Left lung (tissue), 10 donors: ENCODE results near the gene ITPK1. TPM values are rescaled to one million over a fixed set of nuclear protein-coding genes. Genes with fewer than 3 reads are reported as not detected.

Experiments
- ATAC-seq: fragments of 200-7000 bp; cut with Tn5 transposase; one replicate; pipeline ENCODE4 v1.9.1; 2020; ENCODE audit warnings: moderate library complexity
- DNase-seq, 4 donors: peaks; one replicate each; pipeline ENCODE4 v3.0.0-alpha.2; 2013 to 2020
- H3K27ac ChIP-seq, 2 donors: fragments of 200-600 bp; sonication (generic) in 1 of 2; one replicate each; pipeline versions ENCODE4 v1.5.0 to v1.8.0; 2020 to 2021
- H3K27me3 ChIP-seq, 2 donors: fragments of 200-600 bp; sonication (generic) in 1 of 2; one replicate each; pipeline versions ENCODE4 v1.5.0 to v1.8.0; 2020 to 2021
- H3K36me3 ChIP-seq, 2 donors: fragments of 200-600 bp; sonication (generic) in 1 of 2; one replicate each; pipeline versions ENCODE4 v1.5.0 to v1.8.0; 2020 to 2021
- H3K4me1 ChIP-seq, 2 donors: fragments of 200-600 bp; one replicate each; pipeline ENCODE4 v1.8.0; 2021
- H3K4me3 ChIP-seq, 2 donors: fragments of 200-600 bp; sonication (generic) in 1 of 2; one replicate each; pipeline versions ENCODE4 v1.5.0 to v1.8.0; 2020 to 2021; ENCODE audit warnings: mild to moderate bottlenecking in 1 of 2
- H3K9me3 ChIP-seq, 2 donors: fragments of 200-600 bp; sonication (generic) in 1 of 2; one replicate each; pipeline versions ENCODE4 v1.5.0 to v1.8.0; 2020 to 2021
- CTCF ChIP-seq, 2 donors: fragments of 200-600 bp; sonication (generic) in 1 of 2; IDR thresholded peaks; one replicate each; pipeline versions ENCODE4 v1.5.0 to v1.8.0; 2021; ENCODE audit warnings: antibody characterized with exemption in 2 of 2
- intact Hi-C, 2 donors: fragments of 100-400 bp; cut with DNase I; formaldehyde crosslinking; loops; one replicate each; pipeline versions ENCODE4 v1.11.2 to v1.14.2; 2022
- polyA plus RNA-seq, 6 donors: library from polyadenylated mRNA; unstranded; fragments of 120-200 nt; gene quantifications; one replicate each; pipeline ENCODE4 v1.2.1, GENCODE V29; 2013; ENCODE audit not compliant: insufficient read length in 6 of 6
- total RNA-seq, 2 donors: library from RNA; stranded (reverse); fragmentation: NEBNext Ultra II Directional; extraction: Animal tissue kit (Norgen Biotek cat#: 25700); gene quantifications; one replicate each; pipeline ENCODE4 v1.2.1, GENCODE V29; 2021
- donor health status: DM: no; HTN: yes; CAD: no.
- donor health status: DM: no; HTN: no; CAD: no.

The ITPK1 gene
- total and polyA plus RNA-seq, 8 donors, result 18.1 to 108 (median 20.8) TPM

GRCh38 chr14:92927349-92928257 lies 188.1 kb downstream of the ITPK1 start:
- no peaks in the 10 kb centered on the region for H3K36me3 ChIP-seq
- intact Hi-C loops, result no loop called here
- TF ChIP-seq CTCF (IDR thresholded peaks at IDR 0.05), result no peak
- DNase-seq, result peak in 1 of 4 donors; percentile 56
- ATAC-seq, result no peak
- no peak overlapping the region for H3K27ac ChIP-seq
- no peak overlapping the region for H3K4me3 ChIP-seq
- H3K27me3 ChIP-seq, result peaks cover 9 to 34% of the 10 kb centered on the region in 2 donors
- no peaks in the 10 kb centered on the region for H3K9me3 ChIP-seq
- H3K4me1 ChIP-seq, result peaks cover 0 to 7% of the 10 kb centered on the region in 2 donors

- intact Hi-C loops, result no loop called here
- TF ChIP-seq CTCF (IDR thresholded peaks at IDR 0.05), result no peak
- ATAC-seq, result no peak
- DNase-seq, result peak in 1 of 4 donors; percentile 1
- Histone ChIP-seq H3K27me3 (peaks cover 9 to 41% of the 10 kb centered on the region in 2 donors), H3K36me3 (no peaks in the 10 kb centered on the region), H3K4me3 (no peak overlapping the region), H3K4me1 (peaks cover 0 to 7% of the 10 kb centered on the region in 2 donors), H3K27ac (no peak overlapping the region), H3K9me3 (no peaks in the 10 kb centered on the region)
These were observed 188.8 kb downstream of the ITPK1 start for GRCh38 chr14:92926931-92927330.

GRCh38 chr14:92926180-92926845 lies 189.4 kb downstream of the ITPK1 start:
- Histone ChIP-seq H3K36me3 (no peaks in the 10 kb centered on the region), H3K27me3 (peaks cover 9 to 47% of the 10 kb centered on the region in 2 donors), H3K4me3 (no peak overlapping the region), H3K9me3 (no peaks in the 10 kb centered on the region), H3K27ac (no peak overlapping the region), H3K4me1 (peaks cover 0 to 7% of the 10 kb centered on the region in 2 donors)
- DNase-seq, result peak in 1 of 4 donors; percentile 34
- intact Hi-C loops, result no loop called here
- TF ChIP-seq CTCF (IDR thresholded peaks at IDR 0.05), result no peak
- ATAC-seq, result no peak

GRCh38 chr14:92925446-92925845 lies 190.3 kb downstream of the ITPK1 start:
- peaks cover 0 to 7% of the 10 kb centered on the region in 2 donors for H3K4me1 ChIP-seq
- intact Hi-C loops, result no loop called here
- TF ChIP-seq CTCF (IDR thresholded peaks at IDR 0.05), result no peak
- DNase-seq, result peak in 1 of 4 donors; percentile 34
- H3K4me3 ChIP-seq, result no peak overlapping the region
- ATAC-seq, result no peak
- H3K27ac ChIP-seq, result no peak overlapping the region
- H3K36me3 ChIP-seq, result no peaks in the 10 kb centered on the region
- H3K9me3 ChIP-seq, result no peaks in the 10 kb centered on the region
- H3K27me3 ChIP-seq, result peaks cover 9 to 55% of the 10 kb centered on the region in 2 donors

- peaks cover 0 to 7% of the 10 kb centered on the region in 2 donors for H3K4me1 ChIP-seq
- intact Hi-C loops, result no loop called here
These were observed 191.5 kb downstream of the ITPK1 start for GRCh38 chr14:92924247-92924646.

More at GRCh38 chr14:92924247-92924646, 191.5 kb downstream of the ITPK1 start:
- no peak for ATAC-seq
- H3K27me3 ChIP-seq, result peaks cover 9 to 64% of the 10 kb centered on the region in 2 donors
- H3K36me3 ChIP-seq, result no peaks in the 10 kb centered on the region
- DNase-seq, result peak in 1 of 4 donors; percentile 55
- no peaks in the 10 kb centered on the region for H3K9me3 ChIP-seq
- TF ChIP-seq CTCF (IDR thresholded peaks at IDR 0.05), result no peak
- H3K4me3 ChIP-seq, result no peak overlapping the region
- no peak overlapping the region for H3K27ac ChIP-seq
